MM.1S (cell line): Measurements from ENCODE around the gene FAM78B.

Experiments
- CTCF ChIP-seq: fragments of 300-600 bp; sonication (generic); IDR thresholded peaks from 2 replicates; pipeline ENCODE4 v1.5.1; 2016; ENCODE audit warnings: antibody characterized with exemption, low read length, mixed read lengths
- EZH2 ChIP-seq: fragments of 300-600 bp; sonication (generic); optimal IDR thresholded peaks from 2 replicates; pipeline ENCODE3; 2017; ENCODE audit warnings: low read depth, mild to moderate bottlenecking, antibody characterized with exemption, low read length, mixed read lengths

- no peak for TF ChIP-seq CTCF
- TF ChIP-seq EZH2, result no peak
Measured at GRCh38 chr1:166113031-166113430, 53.8 kb downstream of the FAM78B start.
